HepG2 (cell line): ENCODE results near the gene MARS1. TPM values are rescaled to one million over a fixed set of nuclear protein-coding genes. Genes with fewer than 3 reads are reported as not detected.

Experiments
- AGO1 ChIP-seq: fragments of 200-400 bp; formaldehyde crosslinking; IDR thresholded peaks from 2 replicates; pipeline ENCODE4 v1.6.1; 2017; ENCODE audit warnings: mild to moderate bottlenecking, low read depth, low read length, moderate library complexity; ENCODE audit not compliant: poor library complexity, severe bottlenecking
- AKAP8 ChIP-seq: sonication (generic); formaldehyde crosslinking; IDR thresholded peaks from 2 replicates; pipeline ENCODE4 v1.5.1; 2020; ENCODE audit warnings: mild to moderate bottlenecking, missing genetic modification reagents
- ATAD3A ChIP-seq: sonication (generic); formaldehyde crosslinking; IDR thresholded peaks from 2 replicates; pipeline ENCODE4 v1.4.0; 2020; ENCODE audit warnings: missing genetic modification reagents
- FOXC1 ChIP-seq: sonication (generic); formaldehyde crosslinking; IDR thresholded peaks from 2 replicates; pipeline ENCODE4 v1.8.0; 2022; ENCODE audit warnings: mild to moderate bottlenecking, missing genetic modification reagents, borderline replicate concordance
- GATA4 ChIP-seq: sonication (generic); IDR thresholded peaks from 2 replicates; pipeline ENCODE4 v1.6.1; 2016; ENCODE audit warnings: antibody characterized with exemption, low read depth, borderline replicate concordance
- GATAD2A ChIP-seq: IDR thresholded peaks from 2 replicates; pipeline ENCODE4 v1.6.1; 2016
- IKZF4 ChIP-seq: sonication (generic); formaldehyde crosslinking; IDR thresholded peaks from 2 replicates; pipeline ENCODE4 v1.5.1; 2020; ENCODE audit warnings: borderline replicate concordance, mild to moderate bottlenecking, low read depth, missing genetic modification reagents; ENCODE audit errors: not compliant biosample characterization
- LCORL ChIP-seq, 2 experiments: fragments of 450-650 bp in 1 of 2; sonication (generic) in 1 of 2; formaldehyde crosslinking in 1 of 2; IDR thresholded peaks; 2 replicates each; pipeline versions ENCODE4 v1.5.0 to v1.6.1; 2017 to 2020; ENCODE audit warnings: antibody characterized with exemption in 1 of 2, missing genetic modification reagents in 1 of 2
- MEIS1 ChIP-seq: sonication (generic); formaldehyde crosslinking; IDR thresholded peaks from 2 replicates; pipeline ENCODE4 v1.9.0; 2021; ENCODE audit warnings: mild to moderate bottlenecking, missing genetic modification reagents, moderate library complexity, borderline replicate concordance
- MTF1 ChIP-seq: sonication (generic); formaldehyde crosslinking; IDR thresholded peaks from 2 replicates; pipeline ENCODE4 v1.5.0; 2020; ENCODE audit warnings: missing genetic modification reagents
- NFKBIZ ChIP-seq: IDR thresholded peaks from 2 replicates; pipeline ENCODE4 v1.6.1; 2018; ENCODE audit warnings: missing genetic modification reagents, missing compliant biosample characterization
- SALL1 ChIP-seq: sonication (generic); formaldehyde crosslinking; IDR thresholded peaks from 2 replicates; pipeline ENCODE4 v1.8.0; 2022; ENCODE audit warnings: mild to moderate bottlenecking, missing genetic modification reagents
- SRSF1 ChIP-seq: fragments of 200-400 bp; formaldehyde crosslinking; optimal IDR thresholded peaks from 2 replicates; pipeline ENCODE3; 2017; ENCODE audit warnings: mild to moderate bottlenecking, low read depth, low read length, moderate library complexity
- XRCC5 ChIP-seq: fragments of 200-400 bp; formaldehyde crosslinking; optimal IDR thresholded peaks from 2 replicates; pipeline ENCODE3; 2017; ENCODE audit warnings: mild to moderate bottlenecking, low read length
- ZNF124 ChIP-seq: sonication (generic); formaldehyde crosslinking; IDR thresholded peaks from 2 replicates; pipeline ENCODE4 v1.4.0; 2020; ENCODE audit warnings: missing genetic modification reagents
- ZNF510 ChIP-seq: sonication (generic); formaldehyde crosslinking; IDR thresholded peaks from 2 replicates; pipeline ENCODE4 v1.4.0; 2020; ENCODE audit warnings: low read depth, mild to moderate bottlenecking, missing genetic modification reagents
- ZNF615 ChIP-seq: sonication (generic); formaldehyde crosslinking; IDR thresholded peaks from 2 replicates; pipeline ENCODE4 v1.5.0; 2020; ENCODE audit warnings: mild to moderate bottlenecking, missing genetic modification reagents, borderline replicate concordance
- polyA plus RNA-seq, 8 experiments: library from polyadenylated mRNA; depleted of rRNA in 3 of 8; stranded (reverse) in 7 of 8; unstranded in 1 of 8; fragments of >200 nt; fragmentation: Illumina TruSeq in 4 of 8; extraction: Trizol in 4 of 8; gene quantifications; 2 replicates each; pipeline versions ENCODE4 v1.2.1 to v1.2.3, GENCODE V29; 2011 to 2016; ENCODE audit warnings: low read depth in 4 of 8, missing spikeins in 1 of 8, mixed read lengths in 1 of 8; ENCODE audit not compliant: insufficient read depth in 1 of 8
- total RNA-seq, 5 experiments: library from RNA; depleted of rRNA; stranded (reverse); fragments of >200 nt; fragmentation: Illumina TruSeq; extraction: Trizol; gene quantifications; 2 replicates each; pipeline ENCODE4 v1.2.3, GENCODE V29; 2016; ENCODE audit warnings: low read depth in 1 of 5
- TF ChIP-seq, protein P1 (sequence below): sonication (generic); formaldehyde crosslinking; conservative IDR thresholded peaks from 2 replicates; pipeline ENCODE4 v1.4.0; 2020; ENCODE audit warnings: missing genetic modification reagents
- TF ChIP-seq, protein P2 (sequence below): IDR thresholded peaks from 2 replicates; pipeline ENCODE4 v1.6.1; 2016; ENCODE audit warnings: control low read depth
- TF ChIP-seq, protein P3 (sequence below): IDR thresholded peaks from 2 replicates; pipeline ENCODE4 v1.6.1; 2012; ENCODE audit warnings: inconsistent platforms
- TF ChIP-seq, protein P4 (sequence below): sonication (generic); formaldehyde crosslinking; IDR thresholded peaks from 2 replicates; pipeline ENCODE4 v1.8.0; 2022; ENCODE audit warnings: mild to moderate bottlenecking, missing genetic modification reagents
- TF ChIP-seq, protein P5 (sequence below): sonication (generic); formaldehyde crosslinking; IDR thresholded peaks from 2 replicates; pipeline ENCODE4 v1.8.0; 2022; ENCODE audit warnings: missing genetic modification reagents, mild to moderate bottlenecking, borderline replicate concordance

MARS1 gene
- total and polyA plus RNA-seq, 2 of the 13 experiments (the other 11 are each of a cell fraction or from before 2014, with no cell fraction given), result 115 to 181 TPM

DNA sequence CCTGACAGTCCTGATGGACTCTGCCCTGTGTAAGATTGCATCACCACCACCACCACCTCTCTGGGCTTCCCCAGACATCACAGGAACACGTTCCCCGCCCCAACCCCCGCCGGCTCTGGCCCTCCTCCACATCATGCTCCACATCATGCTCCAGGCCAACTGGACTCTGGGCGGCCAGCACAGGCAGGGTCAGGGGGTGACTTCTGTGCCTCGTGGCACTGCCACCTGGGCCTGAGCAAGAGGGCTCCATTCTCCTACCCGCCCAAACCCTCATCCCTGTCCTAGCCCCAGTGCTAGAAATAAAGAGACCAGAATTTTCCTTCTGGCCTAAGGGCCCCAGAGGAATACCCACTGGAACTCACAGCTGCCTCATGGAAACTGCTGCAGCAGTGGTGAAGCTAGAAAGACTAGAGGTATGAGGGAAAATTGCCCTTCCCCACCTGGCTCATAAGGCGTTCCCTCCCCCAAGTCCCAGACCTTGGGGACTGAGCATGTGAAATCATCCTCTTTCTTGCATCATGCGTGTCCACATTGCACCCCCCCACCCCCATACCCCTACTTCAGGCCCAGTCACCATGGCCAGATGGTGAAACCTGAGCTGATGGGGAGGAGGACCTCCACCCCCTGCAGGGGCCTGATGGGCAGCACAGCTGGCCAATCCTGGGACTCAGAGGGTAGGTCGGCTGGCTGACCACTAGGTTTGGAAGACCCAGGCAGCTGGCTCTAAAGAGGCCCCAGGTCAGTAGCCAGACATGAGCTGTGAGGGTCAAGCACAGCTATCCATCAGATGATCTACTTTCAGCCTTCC, 33.1 kb upstream of the MARS1 start, which contains the start of gene INHBE (continued):
- TF ChIP-seq ATAD3A (no peak), LCORL (IDR thresholded peaks at IDR 0.05) (no peak), LCORL (CRISPR knock-in tag; IDR thresholded peaks at IDR 0.05) (peak; percentile 96), NFKBIZ (CRISPR knock-in tag) (peak; percentile 62; the same call in 1 of the 2 replicates), FOXC1 (CRISPR knock-in tag) (peak; percentile 46; the same call in 1 of the 2 replicates), SALL1 (peak; percentile 94), ZNF124 (CRISPR knock-in tag) (0 out of 2 replicates have a peak, but pooled peaks have one; percentile 6), IKZF4 (CRISPR knock-in tag) (peak; percentile 43), GATA4 (0 out of 2 replicates have a peak, but pooled peaks have one; percentile 16), GATAD2A (CRISPR knock-in tag) (peak; percentile 88), MEIS1 (peak; percentile 96), MTF1 (CRISPR knock-in tag) (no peak), AGO1 (no peak), AKAP8 (no peak; the same call in 1 of the 2 replicates), ZNF615 (CRISPR knock-in tag) (no peak), XRCC5 (peak; percentile 62), SRSF1 (no peak), ZNF510 (CRISPR knock-in tag) (no peak)
- TF ChIP-seq, protein P1, sequence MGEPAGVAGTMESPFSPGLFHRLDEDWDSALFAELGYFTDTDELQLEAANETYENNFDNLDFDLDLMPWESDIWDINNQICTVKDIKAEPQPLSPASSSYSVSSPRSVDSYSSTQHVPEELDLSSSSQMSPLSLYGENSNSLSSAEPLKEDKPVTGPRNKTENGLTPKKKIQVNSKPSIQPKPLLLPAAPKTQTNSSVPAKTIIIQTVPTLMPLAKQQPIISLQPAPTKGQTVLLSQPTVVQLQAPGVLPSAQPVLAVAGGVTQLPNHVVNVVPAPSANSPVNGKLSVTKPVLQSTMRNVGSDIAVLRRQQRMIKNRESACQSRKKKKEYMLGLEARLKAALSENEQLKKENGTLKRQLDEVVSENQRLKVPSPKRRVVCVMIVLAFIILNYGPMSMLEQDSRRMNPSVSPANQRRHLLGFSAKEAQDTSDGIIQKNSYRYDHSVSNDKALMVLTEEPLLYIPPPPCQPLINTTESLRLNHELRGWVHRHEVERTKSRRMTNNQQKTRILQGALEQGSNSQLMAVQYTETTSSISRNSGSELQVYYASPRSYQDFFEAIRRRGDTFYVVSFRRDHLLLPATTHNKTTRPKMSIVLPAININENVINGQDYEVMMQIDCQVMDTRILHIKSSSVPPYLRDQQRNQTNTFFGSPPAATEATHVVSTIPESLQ (CRISPR knock-in tag), result no peak; the same call in 1 of the 2 replicates
- TF ChIP-seq, protein P2, sequence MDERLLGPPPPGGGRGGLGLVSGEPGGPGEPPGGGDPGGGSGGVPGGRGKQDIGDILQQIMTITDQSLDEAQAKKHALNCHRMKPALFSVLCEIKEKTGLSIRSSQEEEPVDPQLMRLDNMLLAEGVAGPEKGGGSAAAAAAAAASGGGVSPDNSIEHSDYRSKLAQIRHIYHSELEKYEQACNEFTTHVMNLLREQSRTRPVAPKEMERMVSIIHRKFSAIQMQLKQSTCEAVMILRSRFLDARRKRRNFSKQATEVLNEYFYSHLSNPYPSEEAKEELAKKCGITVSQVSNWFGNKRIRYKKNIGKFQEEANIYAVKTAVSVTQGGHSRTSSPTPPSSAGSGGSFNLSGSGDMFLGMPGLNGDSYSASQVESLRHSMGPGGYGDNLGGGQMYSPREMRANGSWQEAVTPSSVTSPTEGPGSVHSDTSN (CRISPR knock-in tag), result peak; percentile 96
- TF ChIP-seq, protein P3, sequence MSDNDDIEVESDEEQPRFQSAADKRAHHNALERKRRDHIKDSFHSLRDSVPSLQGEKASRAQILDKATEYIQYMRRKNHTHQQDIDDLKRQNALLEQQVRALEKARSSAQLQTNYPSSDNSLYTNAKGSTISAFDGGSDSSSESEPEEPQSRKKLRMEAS, result no peak
- TF ChIP-seq, protein P4, sequence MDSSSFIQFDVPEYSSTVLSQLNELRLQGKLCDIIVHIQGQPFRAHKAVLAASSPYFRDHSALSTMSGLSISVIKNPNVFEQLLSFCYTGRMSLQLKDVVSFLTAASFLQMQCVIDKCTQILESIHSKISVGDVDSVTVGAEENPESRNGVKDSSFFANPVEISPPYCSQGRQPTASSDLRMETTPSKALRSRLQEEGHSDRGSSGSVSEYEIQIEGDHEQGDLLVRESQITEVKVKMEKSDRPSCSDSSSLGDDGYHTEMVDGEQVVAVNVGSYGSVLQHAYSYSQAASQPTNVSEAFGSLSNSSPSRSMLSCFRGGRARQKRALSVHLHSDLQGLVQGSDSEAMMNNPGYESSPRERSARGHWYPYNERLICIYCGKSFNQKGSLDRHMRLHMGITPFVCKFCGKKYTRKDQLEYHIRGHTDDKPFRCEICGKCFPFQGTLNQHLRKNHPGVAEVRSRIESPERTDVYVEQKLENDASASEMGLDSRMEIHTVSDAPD, result 0 out of 2 replicates have a peak, but pooled peaks have one; percentile 72
- TF ChIP-seq, protein P5, sequence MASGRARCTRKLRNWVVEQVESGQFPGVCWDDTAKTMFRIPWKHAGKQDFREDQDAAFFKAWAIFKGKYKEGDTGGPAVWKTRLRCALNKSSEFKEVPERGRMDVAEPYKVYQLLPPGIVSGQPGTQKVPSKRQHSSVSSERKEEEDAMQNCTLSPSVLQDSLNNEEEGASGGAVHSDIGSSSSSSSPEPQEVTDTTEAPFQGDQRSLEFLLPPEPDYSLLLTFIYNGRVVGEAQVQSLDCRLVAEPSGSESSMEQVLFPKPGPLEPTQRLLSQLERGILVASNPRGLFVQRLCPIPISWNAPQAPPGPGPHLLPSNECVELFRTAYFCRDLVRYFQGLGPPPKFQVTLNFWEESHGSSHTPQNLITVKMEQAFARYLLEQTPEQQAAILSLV (CRISPR knock-in tag), result 0 out of 2 replicates have a peak, but pooled peaks have one; percentile 33
